ENCODE data around the gene CUL3. TPM values are rescaled to one million over a fixed set of nuclear protein-coding genes. Genes with fewer than 3 reads are reported as not detected.

Gene CUL3
- total RNA-seq, 1 experiment from 2014 or later = 114 TPM

DNA sequence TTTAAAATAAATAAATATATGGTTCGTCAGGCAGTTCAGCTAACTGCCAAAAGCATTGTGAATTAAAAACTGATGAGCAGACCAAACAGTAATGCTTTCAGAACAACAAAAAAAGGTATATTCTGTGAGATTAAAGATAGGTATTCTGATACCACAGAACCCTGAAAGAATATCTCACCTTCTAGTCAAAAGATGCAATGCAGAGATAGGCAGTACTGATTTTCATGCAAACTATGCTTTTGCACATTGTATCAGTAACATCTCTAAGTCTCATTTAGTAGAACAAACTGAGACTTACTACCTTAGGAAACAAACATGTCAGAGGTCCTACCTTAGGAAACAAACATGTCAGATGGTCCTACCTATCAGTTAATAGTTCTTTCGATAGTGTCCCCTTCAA is 32.4 kb downstream of the CUL3 start:
- Histone ChIP-seq H3K18ac (ENCODE audit: insufficient read length, low read depth, low read length) (no peak overlapping the region), H4K5ac (ENCODE audit: insufficient read length, low read depth, low read length) (no peak overlapping the region), H3K9me3 (ENCODE audit: control insufficient read depth, low read depth, low read length) (no peaks in the 10 kb centered on the region), H3K79me1 (ENCODE audit: insufficient read depth, low read depth, low read length, poor library complexity, severe bottlenecking) (no peaks in the 10 kb centered on the region), H3K14ac (ENCODE audit: insufficient read depth, low read length) (no peak overlapping the region), H3K23me2 (ENCODE audit: insufficient read length, low read depth, low read length, poor library complexity, severe bottlenecking) (no peaks in the 10 kb centered on the region), H3K4me1 (ENCODE audit: insufficient read depth, low read length) (no peaks in the 10 kb centered on the region; the same call in 1 of the 2 replicates), H4K91ac (ENCODE audit: insufficient read length, low read depth, low read length) (no peak overlapping the region), H3K56ac (ENCODE audit: insufficient read length, low read depth, low read length) (no peak overlapping the region), H3K4me2 (ENCODE audit: insufficient read depth, insufficient read length, low read length) (no peak overlapping the region), H2AK5ac (ENCODE audit: insufficient read length, low read length) (no peak overlapping the region), H3T11ph (ENCODE audit: low read length) (no peak overlapping the region), H3K79me2 (ENCODE audit: insufficient read depth, low read length) (peaks cover 4% of the 10 kb centered on the region; the same call in 1 of the 2 replicates), H2BK5ac (ENCODE audit: insufficient read length, low read length) (no peak overlapping the region), H3K9ac (ENCODE audit: extremely low read depth, insufficient read length, low read length) (no peak overlapping the region), H2BK12ac (ENCODE audit: insufficient read length, low read depth, low read length) (no peak overlapping the region), H3K4ac (ENCODE audit: low read depth, low read length) (no peak overlapping the region), H2AFZ (ENCODE audit: low read length) (no peak overlapping the region), H2BK20ac (ENCODE audit: low read depth, low read length, poor library complexity, severe bottlenecking) (no peak overlapping the region), H4K8ac (replicated peaks; ENCODE audit: insufficient read length, low read depth, low read length) (no peak overlapping the region), H3K27me3 (ENCODE audit: insufficient read depth, low read length) (no peaks in the 10 kb centered on the region), H3K27ac (ENCODE audit: insufficient read length, low read depth, low read length) (no peak overlapping the region), H2BK15ac (ENCODE audit: low read depth, low read length) (no peak overlapping the region), H3K23ac (ENCODE audit: insufficient read length, low read depth, low read length) (no peak overlapping the region), H4K20me1 (ENCODE audit: control insufficient read depth, insufficient read depth, insufficient read length) (no peaks in the 10 kb centered on the region), H2BK120ac (ENCODE audit: low read depth, low read length, poor library complexity, severe bottlenecking) (no peak overlapping the region)
- no CpG with 5 or more reads among the region's 2 CpGs for WGBS (ENCODE audit: extremely low coverage, insufficient read length, low lambda C conversion rate)
- Mint-ChIP-seq H3K4me3 (no peak overlapping the region), H3K27me3 (ENCODE audit: low read depth) (no peaks in the 10 kb centered on the region), H3K36me3 (ENCODE audit: insufficient read depth in 1 of 3, low read depth in 3 of 3) (peaks cover 0 to 10% (median 3%) of the 10 kb centered on the region in 3 experiments; a peak in 3 of 7 replicates), H3K27ac (no peak overlapping the region), H3K4me1 (peaks cover 12 to 15% of the 10 kb centered on the region in 2 experiments), H3K9me3 (no peaks in the 10 kb centered on the region)
- TF ChIP-seq, protein P1, sequence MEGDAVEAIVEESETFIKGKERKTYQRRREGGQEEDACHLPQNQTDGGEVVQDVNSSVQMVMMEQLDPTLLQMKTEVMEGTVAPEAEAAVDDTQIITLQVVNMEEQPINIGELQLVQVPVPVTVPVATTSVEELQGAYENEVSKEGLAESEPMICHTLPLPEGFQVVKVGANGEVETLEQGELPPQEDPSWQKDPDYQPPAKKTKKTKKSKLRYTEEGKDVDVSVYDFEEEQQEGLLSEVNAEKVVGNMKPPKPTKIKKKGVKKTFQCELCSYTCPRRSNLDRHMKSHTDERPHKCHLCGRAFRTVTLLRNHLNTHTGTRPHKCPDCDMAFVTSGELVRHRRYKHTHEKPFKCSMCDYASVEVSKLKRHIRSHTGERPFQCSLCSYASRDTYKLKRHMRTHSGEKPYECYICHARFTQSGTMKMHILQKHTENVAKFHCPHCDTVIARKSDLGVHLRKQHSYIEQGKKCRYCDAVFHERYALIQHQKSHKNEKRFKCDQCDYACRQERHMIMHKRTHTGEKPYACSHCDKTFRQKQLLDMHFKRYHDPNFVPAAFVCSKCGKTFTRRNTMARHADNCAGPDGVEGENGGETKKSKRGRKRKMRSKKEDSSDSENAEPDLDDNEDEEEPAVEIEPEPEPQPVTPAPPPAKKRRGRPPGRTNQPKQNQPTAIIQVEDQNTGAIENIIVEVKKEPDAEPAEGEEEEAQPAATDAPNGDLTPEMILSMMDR (conservative IDR thresholded peaks at IDR 0.05) = no peak
- no peak for DNase-seq

Data from H9 (cell line).